SK-N-SH (cell line): ENCODE data around the gene AADAT.
"Not testable (repeated sequence)": the region's sequence is repeated elsewhere in the genome, so short reads cannot be mapped to it uniquely, and the experiment has no call there.

Source experiments
- CTCF ChIP-seq: fragments of 200-600 bp; sonication (generic); IDR thresholded peaks from 2 replicates; pipeline ENCODE4 v1.6.1; 2017; ENCODE audit warnings: antibody characterized with exemption, mild to moderate bottlenecking, moderate library complexity
- ELF1 ChIP-seq: IDR thresholded peaks from 2 replicates; pipeline ENCODE4 v1.4.0; 2012
- EP300 ChIP-seq, 2 experiments: IDR thresholded peaks; 2 replicates each; pipeline versions ENCODE4 v1.4.0 to v1.6.1; 2012; ENCODE audit warnings: borderline replicate concordance in 1 of 2, low read depth in 1 of 2, low read length in 1 of 2
- EZH2phosphoT487 ChIP-seq: fragments of 200-600 bp; sonication (generic); IDR thresholded peaks from 2 replicates; pipeline ENCODE4 v1.6.1; 2017; ENCODE audit warnings: low read depth, mixed run types, mild to moderate bottlenecking, antibody characterized with exemption, moderate library complexity, borderline replicate concordance
- FOXJ3 ChIP-seq: sonication (generic); formaldehyde crosslinking; IDR thresholded peaks from 2 replicates; pipeline ENCODE4 v1.5.1; 2020; ENCODE audit warnings: mild to moderate bottlenecking, missing genetic modification reagents
- GABPA ChIP-seq: IDR thresholded peaks from 2 replicates; pipeline ENCODE4 v1.4.0; 2012; ENCODE audit warnings: low read depth, mild to moderate bottlenecking
- MXI1 ChIP-seq: IDR thresholded peaks from 2 replicates; pipeline ENCODE4 v1.6.1; 2012; ENCODE audit warnings: mild to moderate bottlenecking, low read depth, low read length, improper control_type of control experiment
- NFIC ChIP-seq: IDR thresholded peaks from 2 replicates; pipeline ENCODE4 v1.4.0; 2012; ENCODE audit warnings: borderline replicate concordance
- NRF1 ChIP-seq: IDR thresholded peaks from 2 replicates; pipeline ENCODE4 v1.6.1; 2012; ENCODE audit warnings: low read depth, mild to moderate bottlenecking, low read length
- RAD21 ChIP-seq: IDR thresholded peaks from 2 replicates; pipeline ENCODE4 v1.6.1; 2012; ENCODE audit warnings: mild to moderate bottlenecking, low read length
- RCOR1 ChIP-seq: fragments of 150-350 bp; IDR thresholded peaks from 2 replicates; pipeline ENCODE4 v1.6.1; 2017; ENCODE audit warnings: antibody characterized with exemption, low read length
- REST ChIP-seq: IDR thresholded peaks from 2 replicates; pipeline ENCODE4 v1.6.1; 2012; ENCODE audit warnings: mild to moderate bottlenecking, low read depth, low read length, moderate library complexity
- RFX5 ChIP-seq: IDR thresholded peaks from 2 replicates; pipeline ENCODE4 v1.6.1; 2012; ENCODE audit warnings: mild to moderate bottlenecking, improper control_type of control experiment, low read length
- TF ChIP-seq, protein P1 (sequence below): IDR thresholded peaks from 2 replicates; pipeline ENCODE4; 2012

- not testable (repeated sequence) for TF ChIP-seq CTCF; EP300 (IDR thresholded peaks at IDR 0.05; ENCODE audit: borderline replicate concordance in 1 of 2, low read depth in 1 of 2, low read length in 1 of 2); FOXJ3 (CRISPR knock-in tag); EZH2phosphoT487; NRF1; RAD21; GABPA; RFX5; NFIC; ELF1; MXI1; RCOR1; REST
- TF ChIP-seq, protein P1, sequence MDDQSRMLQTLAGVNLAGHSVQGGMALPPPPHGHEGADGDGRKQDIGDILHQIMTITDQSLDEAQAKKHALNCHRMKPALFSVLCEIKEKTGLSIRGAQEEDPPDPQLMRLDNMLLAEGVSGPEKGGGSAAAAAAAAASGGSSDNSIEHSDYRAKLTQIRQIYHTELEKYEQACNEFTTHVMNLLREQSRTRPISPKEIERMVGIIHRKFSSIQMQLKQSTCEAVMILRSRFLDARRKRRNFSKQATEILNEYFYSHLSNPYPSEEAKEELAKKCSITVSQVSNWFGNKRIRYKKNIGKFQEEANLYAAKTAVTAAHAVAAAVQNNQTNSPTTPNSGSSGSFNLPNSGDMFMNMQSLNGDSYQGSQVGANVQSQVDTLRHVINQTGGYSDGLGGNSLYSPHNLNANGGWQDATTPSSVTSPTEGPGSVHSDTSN: not testable (repeated sequence)
Measured at GRCh38 chr4:170098171-170098570, 8.4 kb upstream of the AADAT start.
